Measurements from ENCODE around the gene CDCA4.
A peak's percentile ranks its signal among the peaks of the same experiment; 100 is the strongest.

Gene CDCA4

GRCh38 chr14:104973135-104973384, 47.8 kb downstream of the CDCA4 start:
- TF ChIP-seq CTCF (IDR thresholded peaks at IDR 0.05; ENCODE audit: low read length, missing control alignments) = no peak
- DNase-seq (ENCODE audit: low read depth) = peak; percentile 95
- no peak overlapping the region for H3K4me3 ChIP-seq (replicated peaks; ENCODE audit: low read depth, low read length)

- no peak for TF ChIP-seq CTCF (IDR thresholded peaks at IDR 0.05; ENCODE audit: low read length, missing control alignments)
- no peak overlapping the region for H3K4me3 ChIP-seq (replicated peaks; ENCODE audit: low read depth, low read length)
- no peak for DNase-seq (ENCODE audit: low read depth)
Observed at GRCh38 chr14:104972301-104973134, 48.4 kb downstream of the CDCA4 start.

GRCh38 chr14:104971447-104972240, 49.2 kb downstream of the CDCA4 start:
- DNase-seq (ENCODE audit: low read depth) = no peak
- TF ChIP-seq CTCF (IDR thresholded peaks at IDR 0.05; ENCODE audit: low read length, missing control alignments) = no peak
- H3K4me3 ChIP-seq (replicated peaks; ENCODE audit: low read depth, low read length) = no peak overlapping the region

- DNase-seq (ENCODE audit: low read depth) = peak; percentile 80
- peak overlapping the region; percentile 43 for H3K4me3 ChIP-seq (replicated peaks; ENCODE audit: low read depth, low read length)
- TF ChIP-seq CTCF (IDR thresholded peaks at IDR 0.05; ENCODE audit: low read length, missing control alignments) = no peak
Observed at GRCh38 chr14:104970231-104971068, 50.4 kb downstream of the CDCA4 start.

GRCh38 chr14:104969741-104970230, 51.1 kb downstream of the CDCA4 start:
- TF ChIP-seq CTCF (IDR thresholded peaks at IDR 0.05; ENCODE audit: low read length, missing control alignments) = no peak
- no peak for DNase-seq (ENCODE audit: low read depth)
- peak overlapping the region; percentile 43 for H3K4me3 ChIP-seq (replicated peaks; ENCODE audit: low read depth, low read length)

GRCh38 chr14:104968541-104969401, 52.1 kb downstream of the CDCA4 start:
- TF ChIP-seq CTCF (IDR thresholded peaks at IDR 0.05; ENCODE audit: low read length, missing control alignments) = peak; percentile 25
- peak; percentile 49 for DNase-seq (ENCODE audit: low read depth)
- peak overlapping the region; percentile 40 for H3K4me3 ChIP-seq (replicated peaks; ENCODE audit: low read depth, low read length)

Measured in fibroblast of pulmonary artery (primary cell).